ENCODE data around the gene HTD2. TPM values are rescaled to one million over a fixed set of nuclear protein-coding genes. Genes with fewer than 3 reads are reported as not detected.

Gene HTD2
- total and polyA plus RNA-seq, 9 of the 15 experiments (the other 6 are each of a cell fraction or from before 2014, with no cell fraction given), result 1.8 to 22.8 (median 9.6) TPM

- in situ Hi-C loops (cut with MboI), result no loop called here
- FAIRE-seq, result no peak
- Histone ChIP-seq H3K9me1 (ENCODE audit: control insufficient read depth, insufficient read depth, low read length) (no peaks in the 10 kb centered on the region), H2AFZ (ENCODE audit: low read depth, low read length) (no peak overlapping the region), H3K4me1 (replicated peaks in 1 of 2; ENCODE audit: control insufficient read depth in 2 of 2, insufficient read depth in 2 of 2, low read length in 2 of 2) (peaks cover 0 to 17% of the 10 kb centered on the region in 2 experiments; a peak in 3 of 5 replicates), H3K27me3 (ENCODE audit: control insufficient read depth in 2 of 2, insufficient read depth in 2 of 2, low read length in 2 of 2) (no peaks in the 10 kb centered on the region), H3K79me2 (ENCODE audit: control insufficient read depth, insufficient read depth, low read length) (no peaks in the 10 kb centered on the region; the same call in 2 of the 3 replicates), H3K9ac (ENCODE audit: insufficient read depth in 1 of 2, low read depth in 2 of 2, low read length in 2 of 2) (no peak overlapping the region), H3K36me3 (ENCODE audit: control insufficient read depth, insufficient read depth, low read length) (no peaks in the 10 kb centered on the region; the same call in 2 of the 3 replicates), H3K4me3 (no peak overlapping the region), H3K9me3 (replicated peaks; ENCODE audit: control insufficient read depth, insufficient read depth, low read depth, low read length) (no peaks in the 10 kb centered on the region), H3K27ac (ENCODE audit: extremely low read depth, low read depth, low read length) (no peak overlapping the region), H4K20me1 (replicated peaks; ENCODE audit: control insufficient read depth, insufficient read depth, low read length) (no peaks in the 10 kb centered on the region; the same call in 1 of the 2 replicates), H3K4me2 (ENCODE audit: insufficient read depth, low read length) (no peak overlapping the region)
- intact Hi-C loops (cut with micrococcal nuclease), result no loop called here
- no TSS peak for BruUV-seq (replicated peaks)
- TF ChIP-seq GATAD2A (IDR thresholded peaks at IDR 0.05), result no peak
- TF ChIP-seq SAP30 (IDR thresholded peaks at IDR 0.05; ENCODE audit: borderline replicate concordance, insufficient read depth, low read depth, low read length, poor library complexity, severe bottlenecking), result no peak
- TF ChIP-seq ZNF146 (CRISPR knock-in tag; IDR thresholded peaks at IDR 0.05; ENCODE audit: unreplicated experiment), result no peak
- peak; percentile 44 for TF ChIP-seq NFIC (IDR thresholded peaks at IDR 0.05)
- no peak for TF ChIP-seq ZBTB1 (CRISPR knock-in tag; IDR thresholded peaks at IDR 0.05; ENCODE audit: borderline replicate concordance, low read depth)
- no peak for TF ChIP-seq POLR3A (IDR thresholded peaks at IDR 0.05; ENCODE audit: borderline replicate concordance, extremely low read depth, insufficient read depth, insufficient read length)
- no peak for TF ChIP-seq TAF15 (IDR thresholded peaks at IDR 0.05; ENCODE audit: low read depth, low read length)
- TF ChIP-seq ZNF277 (CRISPR knock-in tag; IDR thresholded peaks at IDR 0.05; ENCODE audit: borderline replicate concordance), result no peak
- peak; percentile 50; the same call in 2 of the 3 replicates for ATAC-seq
- CTCF ChIA-PET (ENCODE audit: low intra/inter-chr PET ratio), result no interaction called here
- DNase-seq (ENCODE audit: extremely low read depth in 1 of 4, low spot score in 3 of 4), result no peak
- 20% methylated on average over 1 of the region's 3 CpGs for WGBS (ENCODE audit: insufficient coverage, low coverage, missing lambda C conversion rate)
- POLR2A ChIA-PET, result interaction anchor here (0.5 to 0.7 kb wide), 2 partner anchors 30 to 1759 kb away, joined by 3 read pairs; no protein-coding TSS in a partner anchor
These were observed 45.6 kb downstream of the HTD2 start for GRCh38 chr3:58351920-58352319.

Measured in K562 (cell line).